Measurements from ENCODE around the gene COL4A2.

The COL4A2 gene

DNA sequence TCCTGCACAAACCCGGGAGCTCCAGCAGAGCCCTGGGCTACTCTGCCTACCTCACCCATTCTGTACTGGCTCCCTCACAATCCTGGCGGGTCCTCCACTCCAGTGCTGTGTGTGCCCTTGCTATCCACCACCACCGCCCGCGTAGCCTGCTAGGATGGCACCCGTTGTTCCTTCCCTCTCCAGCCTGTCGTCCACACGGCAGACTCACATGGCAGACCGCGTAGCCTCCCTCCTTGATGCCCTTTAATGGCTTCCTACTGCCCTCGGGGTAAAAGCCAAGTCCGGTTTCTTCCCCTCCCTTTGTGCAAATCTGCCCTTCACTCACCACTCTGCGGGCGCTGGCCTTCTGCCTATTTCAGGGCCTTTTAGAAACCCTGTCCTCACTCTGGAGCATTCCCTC lies 147.9 kb downstream of the COL4A2 start:
- no CpG with 5 or more reads among the region's 14 CpGs for WGBS, 2 donors (ENCODE audit: extremely low coverage in 2 of 2, insufficient read length in 2 of 2, insufficient replicate concordance in 1 of 2)
- no peak overlapping the region for H2BK15ac ChIP-seq (ENCODE audit: low read length)

DNA sequence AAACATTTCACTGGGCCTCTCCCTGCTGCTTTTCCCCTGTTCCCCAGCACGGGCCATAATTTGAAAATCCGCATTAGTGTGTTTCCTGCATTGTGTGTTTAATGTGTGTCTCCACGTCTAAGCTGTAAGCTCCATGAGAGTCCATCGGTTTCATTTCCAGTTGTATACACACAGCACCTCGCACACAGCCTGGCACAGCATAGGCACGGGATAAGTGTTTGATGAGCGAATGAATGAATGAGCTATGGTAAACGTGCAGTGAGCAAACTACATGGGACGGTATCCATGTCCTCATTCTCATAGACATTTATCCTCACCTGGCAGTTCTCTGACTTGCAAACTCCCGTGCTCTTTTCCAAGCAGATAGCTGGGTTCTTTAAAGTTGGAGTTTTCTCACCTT lies 148.4 kb downstream of the COL4A2 start:
- Histone ChIP-seq H3K36me3 (replicated peaks in 1 of 2; ENCODE audit: control insufficient read depth in 2 of 2, insufficient read depth in 2 of 2, low read length in 2 of 2) (peaks cover 11 to 58% of the 10 kb centered on the region in 2 donors), H2AFZ (ENCODE audit: low read length) (no peak overlapping the region), H4K91ac (ENCODE audit: low read depth, low read length, poor library complexity) (no peak overlapping the region)

More for the DNA sequence above, 147.9 kb downstream of the COL4A2 start:
- H3K36me3 ChIP-seq (replicated peaks in 1 of 2; ENCODE audit: control insufficient read depth in 2 of 2, insufficient read depth in 2 of 2, low read length in 2 of 2), result peaks cover 12 to 58% of the 10 kb centered on the region in 2 donors
- H2BK120ac ChIP-seq (ENCODE audit: low read depth, low read length), result no peak overlapping the region
- no peak overlapping the region for H2BK12ac ChIP-seq (ENCODE audit: low read length)
- H3K23ac ChIP-seq (ENCODE audit: low read depth, low read length, poor library complexity), result peak overlapping the region; percentile 94
- H3K79me1 ChIP-seq (ENCODE audit: low read depth, low read length), result no peaks in the 10 kb centered on the region
- H3K4me1 ChIP-seq (ENCODE audit: control insufficient read depth in 2 of 2, insufficient read depth in 1 of 2, low read depth in 1 of 2, low read length in 2 of 2), result peaks cover 13 to 22% of the 10 kb centered on the region in 2 donors
- no peak overlapping the region for H3K4me3 ChIP-seq (ENCODE audit: low read length in 2 of 2)
- no peak overlapping the region for H3K27ac ChIP-seq (replicated peaks; ENCODE audit: low read length)
- H3K9ac ChIP-seq (ENCODE audit: low read depth, low read length, poor library complexity), result no peak overlapping the region
- H3K4me2 ChIP-seq (ENCODE audit: insufficient read depth, low read length, poor library complexity, severe bottlenecking), result no peak overlapping the region
- peak overlapping the region; percentile 82 for H2AK5ac ChIP-seq (ENCODE audit: low read depth, low read length)
- peak overlapping the region; percentile 5 for H3K18ac ChIP-seq (ENCODE audit: low read length)
- H3K14ac ChIP-seq (ENCODE audit: low read length), result no peak overlapping the region
- H3K4ac ChIP-seq (ENCODE audit: low read length), result no peak overlapping the region
- H4K8ac ChIP-seq (ENCODE audit: low read depth, low read length), result no peak overlapping the region
- H2AFZ ChIP-seq (ENCODE audit: low read length), result peak overlapping the region; percentile 36
- no peak for DNase-seq (ENCODE audit: low spot score)
- H3K9me3 ChIP-seq (replicated peaks in 1 of 2; ENCODE audit: control insufficient read depth in 2 of 2, insufficient read depth in 1 of 2, low read depth in 1 of 2, low read length in 2 of 2), result no peaks in the 10 kb centered on the region
- H3K27me3 ChIP-seq (ENCODE audit: control insufficient read depth in 3 of 3, insufficient read depth in 3 of 3, low read depth in 1 of 3, low read length in 3 of 3), result no peaks in the 10 kb centered on the region
- no peak overlapping the region for H4K91ac ChIP-seq (ENCODE audit: low read depth, low read length, poor library complexity)
- H2BK5ac ChIP-seq (ENCODE audit: low read length), result no peak overlapping the region

DNA sequence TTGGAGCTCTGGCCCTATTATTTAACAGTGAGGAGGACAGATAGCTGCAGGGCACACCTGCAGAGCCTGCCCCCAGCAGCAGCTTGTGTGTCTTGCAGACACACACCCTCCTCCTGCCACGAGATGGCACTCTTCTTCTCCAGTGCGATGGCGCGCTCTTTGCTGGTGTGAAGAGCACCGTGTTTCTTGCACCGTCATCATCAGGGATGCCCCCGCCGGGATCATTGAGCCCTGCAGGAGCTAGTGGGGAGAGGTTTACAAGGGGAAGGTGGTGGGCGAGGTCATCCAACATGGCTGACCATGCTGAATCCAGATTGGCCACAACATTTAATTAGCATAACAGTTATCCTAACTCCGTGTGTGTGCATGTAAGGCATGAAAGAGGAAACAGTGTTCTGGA lies 148.9 kb downstream of the COL4A2 start:
- no peaks in the 10 kb centered on the region for H3K27me3 ChIP-seq (ENCODE audit: control insufficient read depth in 3 of 3, insufficient read depth in 3 of 3, low read depth in 1 of 3, low read length in 3 of 3)
- no peak overlapping the region for H2BK15ac ChIP-seq (ENCODE audit: low read length)
- peaks cover 6 to 58% of the 10 kb centered on the region in 2 donors for H3K36me3 ChIP-seq (replicated peaks in 1 of 2; ENCODE audit: control insufficient read depth in 2 of 2, insufficient read depth in 2 of 2, low read length in 2 of 2)
- WGBS, 2 donors (ENCODE audit: extremely low coverage in 2 of 2, insufficient read length in 2 of 2, insufficient replicate concordance in 1 of 2), result no CpG with 5 or more reads among the region's 10 CpGs
- H2BK12ac ChIP-seq (ENCODE audit: low read length), result no peak overlapping the region
- H2BK5ac ChIP-seq (ENCODE audit: low read length), result no peak overlapping the region
- H3K9me3 ChIP-seq (replicated peaks in 1 of 2; ENCODE audit: control insufficient read depth in 2 of 2, insufficient read depth in 1 of 2, low read depth in 1 of 2, low read length in 2 of 2), result no peaks in the 10 kb centered on the region
- H3K79me1 ChIP-seq (ENCODE audit: low read depth, low read length), result no peaks in the 10 kb centered on the region
- no peak overlapping the region for H3K23ac ChIP-seq (ENCODE audit: low read depth, low read length, poor library complexity)
- DNase-seq (ENCODE audit: low spot score), result peak; percentile 55
- H3K14ac ChIP-seq (ENCODE audit: low read length), result no peak overlapping the region
- H3K4me1 ChIP-seq (ENCODE audit: control insufficient read depth in 2 of 2, insufficient read depth in 1 of 2, low read depth in 1 of 2, low read length in 2 of 2), result peaks cover 13 to 22% of the 10 kb centered on the region in 2 donors
- no peak overlapping the region for H4K91ac ChIP-seq (ENCODE audit: low read depth, low read length, poor library complexity)
- H3K18ac ChIP-seq (ENCODE audit: low read length), result no peak overlapping the region
- H3K4me2 ChIP-seq (ENCODE audit: insufficient read depth, low read length, poor library complexity, severe bottlenecking), result no peak overlapping the region
- H3K4me3 ChIP-seq (ENCODE audit: low read length in 2 of 2), result no peak overlapping the region
- H3K27ac ChIP-seq (replicated peaks; ENCODE audit: low read length), result no peak overlapping the region
- no peak overlapping the region for H4K8ac ChIP-seq (ENCODE audit: low read depth, low read length)
- H2BK120ac ChIP-seq (ENCODE audit: low read depth, low read length), result no peak overlapping the region
- no peak overlapping the region for H2AFZ ChIP-seq (ENCODE audit: low read length)
- no peak overlapping the region for H3K9ac ChIP-seq (ENCODE audit: low read depth, low read length, poor library complexity)
- no peak overlapping the region for H2AK5ac ChIP-seq (ENCODE audit: low read depth, low read length)
- no peak overlapping the region for H3K4ac ChIP-seq (ENCODE audit: low read length)

More for the DNA sequence above, 148.4 kb downstream of the COL4A2 start:
- no peak overlapping the region for H3K18ac ChIP-seq (ENCODE audit: low read length)
- no peak overlapping the region for H4K8ac ChIP-seq (ENCODE audit: low read depth, low read length)
- H3K27me3 ChIP-seq (ENCODE audit: control insufficient read depth in 3 of 3, insufficient read depth in 3 of 3, low read depth in 1 of 3, low read length in 3 of 3), result no peaks in the 10 kb centered on the region
- no peak overlapping the region for H3K27ac ChIP-seq (replicated peaks; ENCODE audit: low read length)
- H2BK12ac ChIP-seq (ENCODE audit: low read length), result no peak overlapping the region
- H2BK120ac ChIP-seq (ENCODE audit: low read depth, low read length), result no peak overlapping the region
- H2BK15ac ChIP-seq (ENCODE audit: low read length), result no peak overlapping the region
- no CpG with 5 or more reads among the region's 10 CpGs for WGBS, 2 donors (ENCODE audit: extremely low coverage in 2 of 2, insufficient read length in 2 of 2, insufficient replicate concordance in 1 of 2)
- no peak overlapping the region for H3K4me2 ChIP-seq (ENCODE audit: insufficient read depth, low read length, poor library complexity, severe bottlenecking)
- H3K23ac ChIP-seq (ENCODE audit: low read depth, low read length, poor library complexity), result no peak overlapping the region
- H2BK5ac ChIP-seq (ENCODE audit: low read length), result no peak overlapping the region
- H3K4me1 ChIP-seq (ENCODE audit: control insufficient read depth in 2 of 2, insufficient read depth in 1 of 2, low read depth in 1 of 2, low read length in 2 of 2), result peaks cover 13 to 22% of the 10 kb centered on the region in 2 donors
- H3K79me1 ChIP-seq (ENCODE audit: low read depth, low read length), result no peaks in the 10 kb centered on the region
- H3K4ac ChIP-seq (ENCODE audit: low read length), result no peak overlapping the region
- H3K9me3 ChIP-seq (replicated peaks in 1 of 2; ENCODE audit: control insufficient read depth in 2 of 2, insufficient read depth in 1 of 2, low read depth in 1 of 2, low read length in 2 of 2), result no peaks in the 10 kb centered on the region
- H3K4me3 ChIP-seq (ENCODE audit: low read length in 2 of 2), result no peak overlapping the region
- no peak overlapping the region for H3K9ac ChIP-seq (ENCODE audit: low read depth, low read length, poor library complexity)
- no peak overlapping the region for H2AK5ac ChIP-seq (ENCODE audit: low read depth, low read length)
- no peak overlapping the region for H3K14ac ChIP-seq (ENCODE audit: low read length)
- no peak for DNase-seq (ENCODE audit: low spot score)

DNA sequence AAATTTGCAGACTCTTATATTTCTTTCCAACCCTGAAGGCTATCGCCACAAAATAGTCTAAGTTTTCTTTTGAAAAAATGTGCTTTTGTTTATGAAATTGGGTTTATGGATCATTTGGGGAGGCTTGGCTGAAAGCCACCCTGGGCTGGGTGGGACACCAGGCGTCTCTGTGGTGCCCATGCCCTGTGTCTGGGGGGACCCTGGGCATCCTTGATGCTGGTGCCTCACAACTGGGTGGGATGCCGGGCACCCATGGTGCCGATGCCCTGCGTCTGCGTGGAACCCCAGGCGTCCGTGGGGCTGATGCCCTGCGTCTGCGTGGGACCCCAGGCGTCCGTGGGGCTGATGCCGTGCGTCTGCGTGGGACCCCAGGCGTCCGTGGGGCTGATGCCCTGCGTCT lies 149.5 kb downstream of the COL4A2 start:
- Histone ChIP-seq H3K9me3 (replicated peaks in 1 of 2; ENCODE audit: control insufficient read depth in 2 of 2, insufficient read depth in 1 of 2, low read depth in 1 of 2, low read length in 2 of 2) (no peaks in the 10 kb centered on the region), H4K91ac (ENCODE audit: low read depth, low read length, poor library complexity) (no peak overlapping the region), H2BK12ac (ENCODE audit: low read length) (no peak overlapping the region), H3K4me3 (ENCODE audit: low read length in 2 of 2) (no peak overlapping the region), H3K4me2 (ENCODE audit: insufficient read depth, low read length, poor library complexity, severe bottlenecking) (no peak overlapping the region), H2AK5ac (ENCODE audit: low read depth, low read length) (no peak overlapping the region), H2BK5ac (ENCODE audit: low read length) (no peak overlapping the region), H3K14ac (ENCODE audit: low read length) (no peak overlapping the region), H2BK15ac (ENCODE audit: low read length) (no peak overlapping the region), H3K27me3 (ENCODE audit: control insufficient read depth in 3 of 3, insufficient read depth in 3 of 3, low read depth in 1 of 3, low read length in 3 of 3) (no peaks in the 10 kb centered on the region), H3K36me3 (replicated peaks in 1 of 2; ENCODE audit: control insufficient read depth in 2 of 2, insufficient read depth in 2 of 2, low read length in 2 of 2) (peaks cover 5 to 58% of the 10 kb centered on the region in 2 donors), H2BK120ac (ENCODE audit: low read depth, low read length) (no peak overlapping the region), H4K8ac (ENCODE audit: low read depth, low read length) (no peak overlapping the region), H3K23ac (ENCODE audit: low read depth, low read length, poor library complexity) (no peak overlapping the region), H3K18ac (ENCODE audit: low read length) (peak overlapping the region; percentile 52), H2AFZ (ENCODE audit: low read length) (no peak overlapping the region), H3K4me1 (ENCODE audit: control insufficient read depth in 2 of 2, insufficient read depth in 1 of 2, low read depth in 1 of 2, low read length in 2 of 2) (peaks cover 13 to 22% of the 10 kb centered on the region in 2 donors), H3K79me1 (ENCODE audit: low read depth, low read length) (no peaks in the 10 kb centered on the region), H3K9ac (ENCODE audit: low read depth, low read length, poor library complexity) (no peak overlapping the region), H3K4ac (ENCODE audit: low read length) (no peak overlapping the region), H3K27ac (replicated peaks; ENCODE audit: low read length) (no peak overlapping the region)
- DNase-seq (ENCODE audit: low spot score), result no peak
- no CpG with 5 or more reads among the region's 18 CpGs for WGBS, 2 donors (ENCODE audit: extremely low coverage in 2 of 2, insufficient read length in 2 of 2, insufficient replicate concordance in 1 of 2)
